ENCODE measurements around the gene GTF3C6.
"Not testable (repeated sequence)": the region's sequence is repeated elsewhere in the genome, so short reads cannot be mapped to it uniquely, and the experiment has no call there.

Gene GTF3C6

GRCh38 chr6:110976575-110976974 lies 18.1 kb downstream of the GTF3C6 start:
- FAIRE-seq (no peak), DNase-seq (ENCODE audit: insufficient read length, low spot score) (no peak)

GRCh38 chr6:110979565-110980101 lies 21.1 kb downstream of the GTF3C6 start:
- no peak for FAIRE-seq

GRCh38 chr6:110980227-110980626 lies 21.7 kb downstream of the GTF3C6 start:
- no peak for DNase-seq (ENCODE audit: insufficient read length, low spot score)

More at GRCh38 chr6:110979565-110980101, 21.1 kb downstream of the GTF3C6 start:
- DNase-seq (ENCODE audit: insufficient read length, low spot score) = no peak

GRCh38 chr6:110980648-110981047 lies 22.1 kb downstream of the GTF3C6 start:
- no peak for FAIRE-seq
- DNase-seq (ENCODE audit: insufficient read length, low spot score) = no peak

More at GRCh38 chr6:110980227-110980626, 21.7 kb downstream of the GTF3C6 start:
- no peak for FAIRE-seq

GRCh38 chr6:110981202-110981600 lies 22.7 kb downstream of the GTF3C6 start:
- DNase-seq (ENCODE audit: insufficient read length, low spot score) (no peak), FAIRE-seq (no peak)

GRCh38 chr6:110990840-110991576 lies 32.5 kb downstream of the GTF3C6 start:
- DNase-seq (ENCODE audit: insufficient read length, low spot score) = no peak

GRCh38 chr6:110996691-110997090 lies 38.2 kb downstream of the GTF3C6 start:
- DNase-seq (ENCODE audit: insufficient read length, low spot score) (no peak), FAIRE-seq (no peak)

More at GRCh38 chr6:110990840-110991576, 32.5 kb downstream of the GTF3C6 start:
- no peak for FAIRE-seq

GRCh38 chr6:110999634-111000270 lies 41.2 kb downstream of the GTF3C6 start:
- FAIRE-seq = no peak

GRCh38 chr6:111002350-111002749 lies 43.8 kb downstream of the GTF3C6 start:
- DNase-seq (ENCODE audit: insufficient read length, low spot score) (no peak), FAIRE-seq (no peak)

More at GRCh38 chr6:110999634-111000270, 41.2 kb downstream of the GTF3C6 start:
- DNase-seq (ENCODE audit: insufficient read length, low spot score) = peak; percentile 29

- peak; percentile 62 for DNase-seq (ENCODE audit: insufficient read length, low spot score)
- FAIRE-seq = no peak
Observed at GRCh38 chr6:111011360-111012142, 53.0 kb downstream of the GTF3C6 start.

- no peak for DNase-seq (ENCODE audit: insufficient read length, low spot score)
- FAIRE-seq = no peak
Observed at GRCh38 chr6:111012143-111012452, 53.6 kb downstream of the GTF3C6 start.

GRCh38 chr6:111012520-111012919 lies 54.0 kb downstream of the GTF3C6 start:
- FAIRE-seq = not testable (repeated sequence)

GRCh38 chr6:111013144-111013915 lies 54.8 kb downstream of the GTF3C6 start:
- DNase-seq (ENCODE audit: insufficient read length, low spot score) (no peak), FAIRE-seq (no peak)

More at GRCh38 chr6:111012520-111012919, 54.0 kb downstream of the GTF3C6 start:
- DNase-seq (ENCODE audit: insufficient read length, low spot score) = not testable (repeated sequence)

GRCh38 chr6:111015389-111016124 lies 57.1 kb downstream of the GTF3C6 start:
- FAIRE-seq = no peak
- DNase-seq (ENCODE audit: insufficient read length, low spot score) = no peak

GRCh38 chr6:111017241-111017640 lies 58.7 kb downstream of the GTF3C6 start:
- FAIRE-seq; DNase-seq (ENCODE audit: insufficient read length, low spot score): not testable (repeated sequence)

All from HTR-8/SVneo (cell line).